NT2/D1 (cell line): ENCODE data around the gene MYLK.

Experiments
- YY1 ChIP-seq: IDR thresholded peaks from 2 replicates; pipeline ENCODE4 v1.6.1; 2011; ENCODE audit not compliant: insufficient read length, insufficient read depth
- ZNF274 ChIP-seq: IDR thresholded peaks from 2 replicates; pipeline ENCODE4 v1.6.1; 2011; ENCODE audit warnings: mild to moderate bottlenecking, low read depth, low read length

- TF ChIP-seq YY1 (no peak), ZNF274 (no peak)
Measured at GRCh38 chr3:123842711-123843110, 41.4 kb downstream of the MYLK start.
